ENCODE results near the gene PRKD3. TPM values are rescaled to one million over a fixed set of nuclear protein-coding genes. Genes with fewer than 3 reads are reported as not detected.

PRKD3 gene
- 4.1 and 6.7 TPM in 2 replicates for total RNA-seq (2014; rRNA removed; shearing (Covaris generic))

- in situ Hi-C loops (cut with HindIII; ENCODE audit: low sequenced_read_pairs) = no loop called here
- no peak for DNase-seq (ENCODE audit: low spot score)
Observed at GRCh38 chr2:37324786-37325624, at the start of gene PRKD3. TSS of gene PRKD3 (minus strand) at chr2:37324833. CDS start at chr2:37316524, 8,309 bp downstream.

DNA sequence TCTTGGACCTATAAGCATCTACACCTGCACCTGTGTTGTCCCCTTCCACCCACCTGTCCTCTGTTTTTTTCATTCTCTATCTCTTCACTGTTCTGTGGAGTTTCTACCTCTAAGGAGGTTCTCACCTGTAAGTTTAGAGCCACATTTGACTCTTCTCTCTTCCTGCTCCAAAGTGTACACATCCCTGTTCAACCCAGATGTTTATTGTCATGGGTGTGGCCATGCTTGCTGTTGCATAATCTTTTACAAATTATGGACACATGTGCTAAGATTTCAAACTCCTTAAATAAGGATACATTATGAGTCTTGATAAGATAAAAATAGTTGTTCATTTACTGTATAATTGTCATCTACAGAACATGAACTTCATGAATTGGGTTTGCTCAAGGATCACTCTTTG lies 47.4 kb upstream of the PRKD3 start:
- no peak for DNase-seq (ENCODE audit: low spot score)
- in situ Hi-C loops (cut with HindIII; ENCODE audit: low sequenced_read_pairs) = no loop called here

DNA sequence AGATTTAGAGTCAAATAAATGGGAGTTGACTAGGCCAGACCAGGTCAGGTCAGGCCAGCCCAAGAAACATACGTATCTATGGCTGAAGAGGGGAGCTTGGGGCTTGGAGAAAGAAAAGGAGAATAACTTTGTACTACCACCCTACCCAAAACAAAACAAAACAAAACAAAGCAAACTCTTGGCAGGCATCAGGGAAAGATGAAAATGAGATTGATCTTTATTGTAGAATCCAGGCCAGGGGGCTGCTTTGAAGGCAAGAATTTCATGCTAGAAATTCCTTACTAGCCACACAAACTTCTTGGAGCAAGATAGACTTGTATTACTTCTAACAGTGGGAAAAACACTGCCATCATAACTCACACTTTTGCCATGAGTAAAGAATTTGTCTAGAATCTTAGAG lies 46.0 kb upstream of the PRKD3 start:
- in situ Hi-C loops (cut with HindIII; ENCODE audit: low sequenced_read_pairs) = no loop called here
- DNase-seq (ENCODE audit: low spot score) = no peak

DNA sequence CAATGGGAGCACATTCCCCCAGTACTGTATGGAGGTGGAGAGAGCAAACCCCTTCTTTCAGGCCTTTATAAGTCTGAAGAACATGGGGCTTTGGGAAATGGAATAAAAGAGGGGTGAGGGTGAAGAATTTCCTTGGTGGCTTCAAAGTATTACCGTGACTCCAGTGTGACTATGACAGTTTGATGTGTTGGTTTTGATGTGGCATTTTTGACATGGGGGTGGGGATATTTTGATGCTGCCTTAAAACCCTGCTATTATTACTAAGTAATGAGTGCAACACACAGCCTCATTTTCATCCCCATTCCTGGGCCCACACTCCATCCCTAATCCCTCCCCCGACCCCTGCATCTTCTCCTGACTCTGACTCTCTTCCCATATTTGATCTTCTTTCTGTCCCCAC lies 43.4 kb upstream of the PRKD3 start:
- in situ Hi-C loops (cut with HindIII; ENCODE audit: low sequenced_read_pairs) = no loop called here
- DNase-seq (ENCODE audit: low spot score) = no peak

DNA sequence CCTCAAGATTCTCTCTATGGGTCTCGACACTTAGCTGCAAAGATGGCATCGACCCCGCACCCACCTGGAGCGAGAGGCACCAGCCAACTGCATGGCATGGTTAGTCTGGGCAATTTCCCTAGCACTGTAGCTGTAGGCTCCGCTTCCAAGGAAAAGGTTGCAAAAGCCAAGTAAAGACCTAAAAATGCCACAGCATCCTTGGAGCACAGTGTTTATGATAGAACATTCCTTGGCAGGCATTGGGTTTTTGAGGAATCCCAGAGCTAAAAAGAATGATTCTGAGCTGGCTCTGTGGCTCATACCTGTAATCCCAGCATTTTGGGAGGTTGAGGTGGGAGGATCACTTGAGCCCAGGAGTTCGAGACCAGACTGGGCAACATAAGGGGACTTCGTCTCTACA lies 42.7 kb upstream of the PRKD3 start:
- in situ Hi-C loops (cut with HindIII; ENCODE audit: low sequenced_read_pairs) = no loop called here
- no peak for DNase-seq (ENCODE audit: low spot score)

- in situ Hi-C loops (cut with HindIII; ENCODE audit: low sequenced_read_pairs) = no loop called here
- DNase-seq (ENCODE audit: low spot score) = no peak
Observed at GRCh38 chr2:37366773-37367172, 42.1 kb upstream of the PRKD3 start.

GRCh38 chr2:37365669-37366068 lies 41.0 kb upstream of the PRKD3 start:
- no peak for DNase-seq (ENCODE audit: low spot score)

GRCh38 chr2:37364351-37364750 lies 39.7 kb upstream of the PRKD3 start:
- in situ Hi-C loops (cut with HindIII; ENCODE audit: low sequenced_read_pairs) = no loop called here
- DNase-seq (ENCODE audit: low spot score) = no peak

More at GRCh38 chr2:37365669-37366068, 41.0 kb upstream of the PRKD3 start:
- in situ Hi-C loops (cut with HindIII; ENCODE audit: low sequenced_read_pairs) = no loop called here

DNA sequence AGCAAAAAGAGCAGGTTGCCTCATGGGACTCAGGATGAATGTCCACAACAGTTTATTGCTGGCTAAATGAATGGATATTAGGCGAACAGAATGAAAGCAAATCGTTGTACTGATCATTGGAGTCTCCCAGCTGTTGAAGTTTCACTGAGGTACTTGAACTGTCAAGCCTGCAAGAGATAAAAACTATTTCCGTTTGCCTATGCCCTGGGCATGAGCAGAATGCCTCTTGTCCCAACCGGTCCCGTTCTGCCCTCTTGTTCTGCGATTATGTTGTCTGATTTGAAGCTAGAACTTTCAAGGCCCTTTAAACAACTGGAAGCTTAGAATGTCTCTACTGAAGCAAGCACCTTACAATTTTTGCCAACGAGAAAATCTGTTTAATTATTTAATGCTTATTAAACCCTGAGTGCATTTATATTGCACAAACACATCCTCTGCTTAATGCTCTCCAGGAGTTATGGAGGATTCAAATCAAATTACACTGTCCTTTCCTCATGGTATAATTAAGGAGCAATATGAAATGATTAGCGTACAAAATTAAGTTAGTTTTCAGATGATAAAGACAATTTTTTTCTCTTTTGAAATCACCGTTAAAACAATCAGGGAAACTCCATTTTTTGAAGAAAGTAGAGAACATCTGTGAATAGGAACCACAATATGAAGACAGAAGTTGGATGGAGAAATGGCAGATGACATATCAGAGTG lies 37.5 kb upstream of the PRKD3 start:
- no peak for DNase-seq (ENCODE audit: low spot score)
- in situ Hi-C loops (cut with HindIII; ENCODE audit: low sequenced_read_pairs) = no loop called here

GRCh38 chr2:37361216-37361815 lies 36.7 kb upstream of the PRKD3 start:
- no peak for DNase-seq (ENCODE audit: low spot score)
- in situ Hi-C loops (cut with HindIII; ENCODE audit: low sequenced_read_pairs) = no loop called here

GRCh38 chr2:37358466-37358865 lies 33.8 kb upstream of the PRKD3 start:
- in situ Hi-C loops (cut with HindIII; ENCODE audit: low sequenced_read_pairs) = no loop called here
- no peak for DNase-seq (ENCODE audit: low spot score)

GRCh38 chr2:37357530-37357929 lies 32.9 kb upstream of the PRKD3 start:
- no peak for DNase-seq (ENCODE audit: low spot score)
- in situ Hi-C loops (cut with HindIII; ENCODE audit: low sequenced_read_pairs) = no loop called here

DNA sequence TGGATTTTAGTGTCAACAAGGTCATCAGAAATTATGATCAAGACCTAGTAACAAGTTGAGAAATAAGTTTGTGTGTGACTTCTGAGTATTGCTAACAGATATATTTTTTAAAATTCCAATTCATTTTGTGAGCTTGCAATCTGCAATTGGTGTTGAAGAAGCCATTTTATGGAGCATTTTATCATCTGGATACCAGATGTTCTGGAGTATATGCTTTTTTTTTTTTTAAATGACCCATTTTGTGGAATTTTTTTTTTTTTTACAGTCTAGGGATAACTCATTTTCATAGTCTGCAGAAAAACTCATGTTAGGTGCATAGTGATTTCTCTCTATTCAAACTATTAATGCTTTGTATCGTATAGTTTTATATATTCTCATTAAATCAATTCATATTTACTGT lies 32.4 kb upstream of the PRKD3 start:
- in situ Hi-C loops (cut with HindIII; ENCODE audit: low sequenced_read_pairs) = no loop called here
- no peak for DNase-seq (ENCODE audit: low spot score)

DNA sequence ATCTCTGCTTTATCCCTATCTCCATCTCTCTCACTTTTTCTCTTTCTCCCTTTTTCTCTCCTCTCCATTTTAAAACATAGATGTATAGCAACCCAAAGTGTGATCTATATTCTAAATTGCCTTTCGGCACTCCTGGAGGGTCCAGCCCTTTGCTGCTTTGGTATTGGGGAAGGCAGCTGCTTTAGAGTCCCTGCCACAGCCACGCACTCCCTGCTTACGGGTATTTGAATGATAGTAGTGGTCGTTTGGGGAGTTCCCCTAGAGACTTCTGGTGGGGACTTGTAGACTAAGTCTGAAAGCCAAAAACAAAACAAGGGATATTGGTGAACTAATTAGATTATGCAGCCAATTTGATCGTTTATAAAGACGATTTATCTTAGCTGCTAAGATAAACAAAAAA lies 31.7 kb upstream of the PRKD3 start:
- in situ Hi-C loops (cut with HindIII; ENCODE audit: low sequenced_read_pairs) = no loop called here
- no peak for DNase-seq (ENCODE audit: low spot score)

GRCh38 chr2:37355735-37356134 lies 31.1 kb upstream of the PRKD3 start:
- in situ Hi-C loops (cut with HindIII; ENCODE audit: low sequenced_read_pairs) = no loop called here
- no peak for DNase-seq (ENCODE audit: low spot score)

- in situ Hi-C loops (cut with HindIII; ENCODE audit: low sequenced_read_pairs) = no loop called here
- DNase-seq (ENCODE audit: low spot score) = no peak
Observed at GRCh38 chr2:37354531-37354930, 29.9 kb upstream of the PRKD3 start.

DNA sequence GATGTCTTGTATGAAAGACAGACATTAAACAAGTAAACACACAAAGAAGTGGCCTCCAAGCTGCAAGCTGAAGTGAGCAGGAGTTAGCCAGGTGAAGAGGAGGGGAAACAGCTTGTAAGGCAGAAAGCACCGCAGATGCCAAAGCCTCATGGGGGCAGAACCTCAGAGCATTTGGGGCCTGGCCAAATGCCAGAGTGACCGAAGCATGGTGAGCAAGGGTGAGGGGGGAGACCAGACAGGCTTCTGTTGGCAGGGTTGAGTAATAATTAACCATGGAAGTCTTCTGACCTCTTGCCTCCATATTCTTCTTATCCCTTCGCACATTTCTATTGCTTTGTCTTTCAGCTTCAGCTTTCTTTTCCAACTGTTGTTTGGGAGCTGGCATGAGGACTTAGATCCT lies 25.4 kb upstream of the PRKD3 start:
- in situ Hi-C loops (cut with HindIII; ENCODE audit: low sequenced_read_pairs) = no loop called here
- DNase-seq (ENCODE audit: low spot score) = no peak

DNA sequence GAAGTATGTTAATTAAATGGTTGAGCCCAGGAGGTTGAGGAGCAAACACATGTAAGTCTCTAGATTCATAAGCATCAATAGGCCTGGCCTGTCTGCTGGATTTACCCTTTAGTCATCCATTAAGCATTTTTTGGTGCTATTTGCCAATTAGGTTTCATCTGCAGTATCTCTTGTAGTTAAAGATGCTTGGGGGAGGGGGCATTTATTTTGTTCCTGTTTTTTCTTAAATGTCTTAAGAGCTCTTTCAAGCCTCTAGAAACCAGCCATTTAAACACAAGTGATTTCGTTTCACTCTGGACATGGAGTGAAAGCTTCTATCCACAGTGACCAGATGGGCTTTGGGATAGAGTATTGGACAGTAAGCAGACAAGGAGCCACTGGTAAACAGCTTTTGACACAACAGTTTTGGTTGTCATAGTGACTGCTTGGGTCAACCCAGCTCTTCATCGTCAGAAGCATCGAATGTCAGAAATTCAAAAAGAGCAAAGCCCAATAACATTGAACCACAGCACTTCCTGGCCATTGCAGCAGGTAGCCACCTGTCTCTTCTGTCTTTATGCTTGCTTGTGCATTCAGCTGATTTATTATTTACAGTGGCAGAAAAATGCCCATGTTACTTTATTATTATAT lies 24.7 kb upstream of the PRKD3 start:
- in situ Hi-C loops (cut with HindIII; ENCODE audit: low sequenced_read_pairs) = no loop called here
- DNase-seq (ENCODE audit: low spot score) = no peak

- in situ Hi-C loops (cut with HindIII; ENCODE audit: low sequenced_read_pairs) = no loop called here
- DNase-seq (ENCODE audit: low spot score) = no peak
Observed at GRCh38 chr2:37348155-37348554, 23.5 kb upstream of the PRKD3 start.

Data from G401 (cell line).